GM19395 (cell line): ENCODE measurements around the gene TLK2.
"Not testable (repeated sequence)": the region's sequence is repeated elsewhere in the genome, so short reads cannot be mapped to it uniquely, and the experiment has no call there.

Experiments used
- ATAC-seq: cut with Tn5 transposase; IDR thresholded peaks from one replicate; pipeline ENCODE4 v1.9.1; 2021; ENCODE audit warnings: mild to moderate bottlenecking, moderate library complexity; ENCODE audit not compliant: unreplicated experiment

The TLK2 gene

DNA sequence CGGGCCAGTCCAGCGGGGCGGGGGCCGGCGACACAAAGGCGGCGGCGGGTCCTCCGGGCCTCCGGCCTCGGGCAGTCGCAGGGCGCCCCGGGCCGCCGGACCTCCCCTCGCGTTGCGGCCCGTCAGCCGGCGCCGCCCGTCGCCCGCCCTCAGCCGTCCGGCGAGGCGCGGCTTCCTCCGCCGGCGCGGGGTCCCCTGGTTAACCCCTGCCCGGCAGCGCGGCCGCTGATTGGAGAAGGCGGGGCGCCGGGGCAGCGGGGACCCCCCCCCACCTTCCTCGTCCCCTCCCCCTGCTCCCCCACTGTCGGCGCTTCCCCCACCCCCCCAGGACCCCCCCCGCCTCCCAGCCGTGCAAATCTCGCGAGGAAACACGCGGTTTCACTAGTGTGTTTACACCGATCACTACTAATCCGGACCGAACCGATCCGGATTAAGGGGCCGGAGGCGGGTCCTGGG, at the start of gene TLK2:
Gene TLK2, plus strand, starts transcription at position 402 of the 456 bp plus-strand sequence. CDS start 2,301 bp downstream, outside the sequence.
- ATAC-seq, result peak; percentile 57

DNA sequence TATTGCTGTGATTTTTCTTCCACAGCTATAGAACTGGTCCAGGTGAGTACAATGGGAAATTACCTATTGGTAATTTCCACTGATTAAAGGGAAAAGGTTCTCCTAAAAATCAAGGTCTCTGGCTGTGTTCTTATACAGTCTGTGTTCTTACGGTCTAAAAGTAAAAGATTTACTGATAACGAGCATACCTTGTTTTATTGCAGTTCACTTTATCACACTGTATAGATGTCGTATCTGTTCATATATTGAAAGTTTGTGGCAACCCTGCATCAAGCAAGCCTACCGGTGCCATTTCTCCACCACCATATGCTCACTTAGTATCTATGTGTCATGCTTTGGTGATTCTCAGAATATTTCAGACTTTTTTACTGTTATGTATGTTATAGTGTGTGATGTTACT, 43.4 kb upstream of the TLK2 start:
- ATAC-seq, result not testable (repeated sequence)

DNA sequence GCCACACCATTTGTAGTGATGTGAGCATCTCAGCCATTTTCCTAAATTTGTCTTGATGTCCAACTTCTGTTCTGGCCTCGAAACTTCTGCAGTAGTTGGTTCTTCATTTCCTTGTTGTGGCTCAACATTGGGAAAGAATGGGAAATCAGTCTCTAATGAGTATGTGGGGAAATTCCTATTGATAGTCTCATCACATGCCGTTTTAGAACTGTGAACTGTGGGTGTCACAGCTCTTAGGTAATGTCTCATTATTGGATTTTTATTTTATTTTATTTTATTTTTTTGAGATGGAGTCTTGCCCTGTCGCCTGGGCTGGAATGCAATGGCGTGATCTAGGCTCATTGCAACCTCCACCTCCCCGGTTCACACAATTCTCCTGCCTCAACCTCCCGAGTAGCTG, 37.4 kb upstream of the TLK2 start:
- not testable (repeated sequence) for ATAC-seq

DNA sequence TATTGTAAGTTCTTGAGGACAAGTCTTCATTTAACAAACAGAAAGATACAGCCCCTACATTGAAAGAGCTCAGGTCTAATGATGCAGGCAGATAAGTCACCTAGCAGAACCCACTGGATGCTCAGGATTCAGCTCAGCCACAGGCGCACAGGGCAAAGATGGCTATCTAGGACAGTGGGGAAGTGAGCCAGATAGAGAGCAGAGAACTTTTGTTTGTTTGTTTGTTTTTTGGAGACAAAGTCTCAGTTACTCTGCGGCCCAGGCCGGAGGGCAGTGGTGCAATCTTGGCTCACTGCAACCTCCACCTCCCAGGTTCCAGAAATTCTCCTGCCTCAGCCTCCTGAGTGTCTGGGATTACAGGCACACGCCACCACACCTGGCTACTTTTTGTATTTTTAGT, 34.6 kb upstream of the TLK2 start:
- no peak for ATAC-seq

DNA sequence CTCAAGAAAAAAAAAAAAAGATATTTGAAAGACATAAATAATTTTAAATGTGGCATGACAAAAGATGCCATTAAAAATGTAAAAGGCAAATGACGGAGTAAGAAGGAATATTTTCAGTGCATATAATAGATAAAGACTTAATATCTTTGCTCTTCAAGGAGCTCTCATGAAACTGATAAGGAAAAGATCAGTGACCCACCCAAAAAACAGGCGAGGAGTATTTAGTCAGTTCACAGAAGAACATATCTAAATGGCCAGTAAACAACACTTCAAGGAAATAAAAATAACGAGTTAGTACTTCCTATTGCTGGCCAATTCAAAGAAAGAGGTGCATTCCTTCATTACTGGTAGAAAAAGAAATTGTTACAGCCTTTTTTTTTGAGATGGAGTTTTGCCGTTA, 32.8 kb upstream of the TLK2 start:
- ATAC-seq, result not testable (repeated sequence)

DNA sequence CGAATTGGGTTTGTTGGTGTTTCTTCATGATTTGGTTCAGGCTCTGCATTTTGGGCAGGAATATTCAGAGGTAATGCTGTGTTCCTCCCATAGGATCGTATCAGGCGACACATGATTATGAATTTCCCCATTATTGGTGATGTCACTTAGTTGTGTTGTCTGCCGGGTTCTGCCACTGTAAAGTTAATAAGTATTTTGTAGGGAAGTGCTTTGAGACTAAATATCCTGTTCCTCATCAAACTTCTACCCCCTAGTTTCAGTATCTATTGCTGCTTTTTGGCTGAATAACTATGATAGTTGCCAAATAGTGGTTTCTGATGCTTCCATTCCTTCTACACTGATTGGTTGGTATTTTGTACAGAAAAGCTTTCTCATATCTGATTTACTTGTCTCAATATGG, 26.4 kb upstream of the TLK2 start:
- ATAC-seq, result not testable (repeated sequence)

DNA sequence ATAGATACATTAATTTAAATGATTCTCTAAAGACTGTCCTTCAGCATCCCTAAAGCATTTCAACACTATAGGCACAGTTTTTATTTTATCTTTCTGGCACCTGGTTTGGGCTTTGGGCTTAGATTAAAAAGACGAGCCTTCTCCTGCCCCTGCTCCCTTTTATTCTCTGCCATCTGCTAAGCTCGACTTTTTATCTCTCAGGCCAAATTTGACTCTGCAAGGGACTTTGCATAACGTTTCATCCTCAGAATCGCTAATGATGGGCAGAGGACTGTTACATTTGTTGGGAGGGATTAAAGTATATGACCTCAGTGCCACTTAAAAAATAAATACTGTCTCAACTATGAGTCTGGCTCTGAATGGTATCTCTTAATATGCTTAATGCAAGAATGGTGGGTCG, 25.6 kb upstream of the TLK2 start:
- ATAC-seq, result not testable (repeated sequence)

DNA sequence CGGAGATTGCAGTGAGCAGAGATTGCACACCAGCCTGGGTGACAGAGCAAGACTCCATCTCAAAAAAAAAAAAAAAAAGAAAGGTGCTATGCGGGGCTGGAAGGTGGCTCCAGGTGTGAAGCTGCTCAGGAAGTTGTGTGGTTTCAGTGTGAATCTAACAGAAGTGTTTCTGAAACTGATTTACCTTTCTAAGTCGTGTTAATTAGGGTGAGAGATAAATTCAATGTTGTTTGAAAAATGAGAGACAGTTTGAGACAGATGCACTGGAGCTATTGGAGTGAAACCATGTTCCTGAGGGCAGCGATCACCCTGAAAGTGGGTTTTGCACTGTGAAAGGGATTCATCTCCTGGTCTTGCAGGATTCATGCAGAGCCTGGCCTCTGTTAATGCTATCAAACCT, 25.0 kb upstream of the TLK2 start:
- peak; percentile 32 for ATAC-seq

DNA sequence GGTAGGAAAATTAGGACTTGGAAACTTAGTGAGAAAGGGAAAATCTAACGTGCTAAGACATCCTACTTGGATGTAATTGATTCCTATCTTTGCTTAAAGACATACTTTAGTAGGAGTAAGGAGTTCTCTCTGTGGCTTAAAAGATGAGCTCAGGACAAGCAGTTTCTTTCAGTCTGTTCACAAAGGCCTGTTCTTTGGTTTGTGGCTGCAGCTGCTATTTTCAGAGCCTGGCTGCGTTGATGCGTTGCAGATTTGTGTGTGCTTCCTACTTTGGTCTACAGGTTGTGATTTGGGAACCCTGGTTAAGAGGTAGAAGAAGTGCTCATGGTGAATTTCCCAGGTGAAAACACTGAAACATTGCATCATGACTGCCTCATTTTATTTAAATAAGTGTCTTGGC, 24.5 kb upstream of the TLK2 start:
- ATAC-seq, result peak; percentile 69

DNA sequence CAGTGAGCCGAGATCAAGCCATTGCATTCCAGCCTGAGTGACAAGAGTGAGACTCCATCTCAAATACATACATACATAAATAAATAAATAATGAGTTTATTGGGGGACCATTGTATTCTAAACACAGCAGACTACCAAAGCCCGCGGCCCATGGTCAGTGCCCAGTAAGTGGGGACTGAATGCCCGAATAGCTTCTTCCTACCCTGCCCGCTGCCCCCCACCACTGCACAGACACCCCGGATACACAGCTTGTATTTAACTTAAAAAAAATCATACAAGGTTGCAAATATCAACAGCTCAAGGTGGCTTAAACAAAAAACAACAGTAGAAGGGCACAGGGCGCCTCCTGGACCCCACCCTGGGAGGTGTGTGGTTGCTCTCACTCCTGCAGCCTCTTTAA, 22.6 kb upstream of the TLK2 start:
- no peak for ATAC-seq

DNA sequence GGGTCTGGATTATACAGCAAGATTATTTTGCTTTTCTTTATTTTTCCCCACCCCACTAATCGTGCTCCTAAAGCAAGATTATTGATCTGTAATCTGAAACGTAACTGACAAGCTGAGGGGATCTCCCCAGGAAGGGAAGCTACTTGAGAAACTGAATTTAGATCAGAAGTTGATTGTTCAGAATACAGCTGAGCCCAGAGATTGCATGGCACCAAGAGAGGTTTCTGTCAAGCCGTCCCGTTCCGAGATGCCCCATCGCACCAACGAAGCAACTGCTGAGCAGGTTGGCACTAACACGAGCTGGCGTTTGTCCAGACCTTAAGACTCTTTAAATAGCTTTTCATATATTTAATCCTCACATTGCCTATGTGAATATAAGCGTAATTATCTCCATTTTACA, 20.1 kb upstream of the TLK2 start:
- peak; percentile 36 for ATAC-seq

DNA sequence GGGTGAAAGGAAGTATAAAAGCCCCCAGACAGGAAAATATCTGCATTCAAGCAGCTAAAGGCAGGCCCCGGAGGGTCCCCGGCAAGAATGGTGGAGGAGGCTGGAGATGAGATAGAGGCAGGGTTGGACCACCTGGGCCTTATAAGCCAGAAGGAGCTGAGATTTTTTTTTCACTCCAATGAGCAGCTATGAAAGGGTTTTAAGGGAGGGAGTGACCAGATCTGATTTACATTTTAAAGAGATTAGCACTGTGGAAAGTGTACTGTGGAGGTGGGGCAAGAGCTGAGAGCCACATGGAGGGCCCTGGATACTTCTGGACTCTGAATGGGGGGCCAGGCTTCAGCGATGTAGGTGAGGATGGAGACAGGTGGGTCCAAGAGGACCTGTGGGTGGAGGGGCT, 14.2 kb upstream of the TLK2 start:
- not testable (repeated sequence) for ATAC-seq

DNA sequence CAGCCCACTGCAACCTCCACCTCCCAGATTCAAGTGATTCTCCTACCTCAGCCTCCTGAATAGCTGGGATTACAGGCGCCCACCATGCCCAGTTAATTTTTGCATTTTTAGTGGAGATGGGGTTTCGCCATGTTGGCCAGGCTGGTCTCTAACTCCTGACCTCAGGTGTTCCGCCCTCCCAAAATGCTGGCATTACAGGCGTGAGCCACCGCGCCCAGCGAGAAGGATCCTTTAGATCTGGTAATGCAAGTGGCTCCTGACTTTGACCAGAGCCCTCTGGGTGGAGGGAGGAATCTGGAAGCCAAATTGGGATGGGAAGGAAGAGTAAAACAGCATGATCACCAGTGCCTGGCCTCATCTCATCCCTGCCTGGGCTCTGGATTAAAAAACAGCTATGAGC, 13.4 kb upstream of the TLK2 start:
- not testable (repeated sequence) for ATAC-seq

DNA sequence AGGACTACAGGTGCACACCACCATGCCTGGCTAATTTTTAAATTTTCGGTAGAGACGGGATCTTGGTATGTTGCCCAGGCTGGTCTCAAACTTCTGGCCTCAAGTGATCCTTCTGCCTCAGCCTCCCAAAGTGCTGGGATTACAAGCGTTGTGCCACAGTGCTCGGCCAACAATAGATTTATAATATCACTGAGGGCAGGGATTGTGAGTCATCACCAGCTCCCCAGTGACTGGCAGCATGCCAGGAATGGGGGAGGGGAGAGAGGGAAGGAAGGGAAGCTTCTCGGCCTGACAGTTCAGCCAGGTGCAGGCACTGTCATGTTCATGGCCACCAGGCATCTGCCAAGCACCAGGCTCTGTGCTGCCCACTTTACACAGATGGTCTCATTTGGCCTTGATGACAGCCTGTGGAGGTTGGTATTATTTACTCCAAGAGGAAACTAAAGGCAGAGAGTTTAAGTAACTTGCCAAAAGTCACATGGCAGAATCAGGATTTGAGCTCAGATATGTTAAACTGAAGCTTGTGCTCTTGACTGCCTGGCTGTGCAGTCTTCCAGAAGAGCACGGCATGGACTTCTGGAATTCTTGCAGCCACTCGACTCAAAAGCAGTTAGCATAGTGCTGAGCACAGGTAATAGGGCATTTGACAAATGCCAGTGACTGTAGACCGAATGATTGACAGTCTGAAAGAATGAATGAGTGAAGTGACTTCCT, 7.8 kb upstream of the TLK2 start:
- not testable (repeated sequence) for ATAC-seq

DNA sequence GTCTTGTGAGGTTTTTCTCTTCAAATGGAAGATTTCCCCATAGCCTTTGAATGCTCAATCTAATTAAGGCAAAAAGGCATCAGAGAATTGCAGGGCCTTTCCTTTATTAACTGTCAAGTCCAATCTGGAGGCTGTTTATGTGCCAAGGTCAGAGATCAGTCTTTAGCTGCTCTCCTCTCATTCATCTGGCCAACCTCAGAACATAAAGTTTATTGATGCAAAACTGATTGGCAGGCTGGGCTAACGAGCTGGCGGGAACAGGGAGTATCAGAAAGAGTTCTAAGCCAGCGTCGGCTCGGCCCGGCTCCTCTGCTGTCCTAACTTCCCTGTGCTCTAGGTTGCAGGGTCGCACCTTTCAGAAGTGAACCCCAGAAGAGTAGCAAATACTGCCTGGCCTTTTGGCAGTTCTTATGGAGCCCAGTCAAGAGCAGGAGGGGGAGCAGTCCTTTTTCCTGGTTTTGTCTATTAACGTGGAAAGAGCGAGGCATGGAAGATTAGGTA, 7.2 kb upstream of the TLK2 start:
- ATAC-seq, result not testable (repeated sequence)

DNA sequence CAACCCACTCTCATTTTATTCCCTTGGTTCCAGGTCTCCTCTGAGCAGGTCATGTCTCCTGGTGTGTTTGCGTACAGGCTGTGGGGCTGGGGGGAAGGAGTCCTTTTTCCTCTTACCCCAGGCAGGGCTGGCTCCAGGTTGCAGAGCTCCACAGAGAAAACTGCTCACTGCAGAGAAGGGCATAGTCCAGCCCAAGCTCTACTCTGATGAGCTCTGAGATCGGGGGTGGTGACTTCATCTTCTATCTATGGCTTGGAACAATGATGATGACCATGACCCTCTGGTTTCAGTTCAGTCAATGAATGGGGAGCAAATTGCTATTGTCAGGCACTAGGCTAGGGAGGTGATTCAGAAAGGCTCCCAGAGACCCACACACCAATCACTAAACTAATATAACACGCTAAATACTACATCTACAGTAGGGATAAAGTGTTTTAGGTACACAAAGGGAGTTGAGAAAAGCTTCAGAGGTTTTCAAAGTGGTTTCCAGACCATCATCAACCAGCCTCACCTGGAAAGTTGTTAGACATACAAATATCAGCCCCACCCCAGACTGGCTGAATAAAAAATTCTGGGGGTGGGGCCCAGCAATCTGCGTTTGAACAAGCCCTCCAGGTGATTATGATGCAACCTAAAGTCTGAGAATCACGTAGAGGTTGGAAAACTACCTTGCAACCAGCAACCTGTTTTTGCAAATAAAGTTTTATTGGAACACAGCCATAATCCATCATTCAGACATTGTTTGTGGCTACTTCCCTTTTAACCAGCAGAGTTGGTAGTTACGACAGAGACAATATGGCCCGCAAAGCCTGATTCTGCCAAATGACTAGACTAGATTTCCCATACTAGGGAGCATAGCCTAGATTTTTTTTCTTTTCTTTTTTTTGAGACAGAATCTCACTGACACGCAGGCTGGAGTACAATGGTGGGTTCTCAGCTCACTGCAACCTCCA, 5.3 kb upstream of the TLK2 start:
- ATAC-seq, result not testable (repeated sequence)

DNA sequence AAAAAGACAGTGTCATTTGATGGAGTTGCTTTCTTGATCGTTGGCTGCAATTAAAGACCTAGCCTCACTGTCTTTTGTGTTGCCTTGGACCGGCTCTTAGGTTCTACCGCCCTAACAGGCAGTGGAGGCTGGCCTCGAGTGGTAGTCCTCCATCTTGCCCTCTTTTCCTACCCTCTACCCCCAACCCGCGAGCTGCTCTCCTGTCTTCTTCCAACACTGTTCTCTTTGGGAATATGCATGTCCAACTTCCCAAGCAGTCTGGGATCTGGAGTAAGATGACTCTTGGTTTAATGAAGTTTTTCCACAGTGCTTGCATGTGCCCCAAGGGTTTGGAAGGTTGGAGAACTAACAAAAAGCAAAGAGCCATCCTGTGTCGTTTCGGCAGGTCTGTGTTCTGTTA, 1.5 kb upstream of the TLK2 start:
- ATAC-seq, result not testable (repeated sequence)

DNA sequence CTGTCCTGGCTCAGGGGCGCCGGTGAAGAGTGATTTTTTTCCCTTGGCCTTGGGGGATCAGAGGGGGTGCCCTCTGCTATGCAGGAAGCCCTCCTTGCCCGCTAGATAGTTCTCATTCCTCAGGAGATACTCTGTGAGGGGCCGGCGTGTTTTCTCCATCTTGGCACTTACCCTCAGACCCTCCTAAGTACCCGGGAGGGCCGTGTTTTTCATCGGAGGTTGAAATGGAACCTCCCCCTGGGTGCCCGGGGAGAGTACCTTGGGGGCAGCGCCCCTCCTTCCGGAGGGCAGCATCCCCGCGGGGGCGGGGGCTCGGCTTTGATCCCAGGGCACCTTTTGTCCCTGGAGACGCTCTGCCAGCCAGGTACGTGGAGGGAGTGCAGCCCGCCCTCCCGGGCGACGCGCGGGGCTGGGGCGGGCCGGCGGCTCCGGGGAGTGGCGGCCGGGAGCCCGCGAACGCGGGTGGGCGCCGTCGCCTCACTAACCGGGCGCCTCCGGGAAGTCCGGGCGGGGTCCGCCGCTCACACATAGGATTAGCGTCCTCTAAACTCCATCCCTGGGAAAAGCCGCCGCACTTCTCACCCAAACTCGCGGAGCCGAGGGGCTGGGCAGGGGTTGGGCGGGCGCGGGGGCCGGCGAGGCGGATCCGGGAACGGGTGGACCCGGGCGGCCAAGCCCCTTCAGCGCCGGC, 762 bp upstream of the TLK2 start:
- peak; percentile 38 for ATAC-seq

DNA sequence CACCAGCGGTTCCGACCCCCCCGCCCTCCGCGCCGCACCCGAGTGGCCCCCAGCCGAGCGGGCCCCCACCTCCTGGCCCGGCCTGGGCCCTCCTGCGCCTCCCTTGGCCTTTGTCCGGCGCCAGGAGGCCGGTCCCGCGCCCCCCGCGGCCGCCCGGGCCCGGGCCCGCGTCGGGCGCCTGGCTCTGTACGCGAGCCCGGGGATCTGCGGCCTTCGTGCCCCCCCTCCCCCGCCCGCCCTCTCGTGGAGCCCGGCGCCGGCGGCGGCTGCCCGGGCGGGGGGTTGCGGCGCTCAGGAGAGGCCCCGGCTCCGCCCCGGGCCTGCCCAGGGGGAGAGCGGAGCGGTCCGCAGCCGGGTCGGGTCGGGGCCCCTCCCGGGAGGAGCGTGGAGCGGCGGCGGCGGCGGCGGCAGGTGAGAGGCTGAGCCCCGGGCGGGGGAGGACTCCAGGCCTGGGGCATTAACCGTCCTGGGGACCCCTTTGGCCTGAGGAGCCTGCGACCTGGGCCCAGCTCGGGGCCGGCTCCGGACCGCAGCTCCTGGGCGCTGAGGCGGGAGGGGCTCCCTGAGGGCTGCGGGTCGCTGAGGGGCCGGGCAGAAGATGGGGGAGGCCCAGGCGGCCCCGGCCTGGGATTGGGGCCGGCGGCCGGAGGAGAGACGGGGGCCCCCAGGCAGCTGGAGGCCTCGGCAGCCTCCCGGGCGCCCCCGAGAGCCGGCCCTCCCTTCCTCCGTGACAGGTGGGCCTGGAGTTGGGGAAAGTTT, 434 bp downstream of the TLK2 start:
- peak; percentile 37 for ATAC-seq

DNA sequence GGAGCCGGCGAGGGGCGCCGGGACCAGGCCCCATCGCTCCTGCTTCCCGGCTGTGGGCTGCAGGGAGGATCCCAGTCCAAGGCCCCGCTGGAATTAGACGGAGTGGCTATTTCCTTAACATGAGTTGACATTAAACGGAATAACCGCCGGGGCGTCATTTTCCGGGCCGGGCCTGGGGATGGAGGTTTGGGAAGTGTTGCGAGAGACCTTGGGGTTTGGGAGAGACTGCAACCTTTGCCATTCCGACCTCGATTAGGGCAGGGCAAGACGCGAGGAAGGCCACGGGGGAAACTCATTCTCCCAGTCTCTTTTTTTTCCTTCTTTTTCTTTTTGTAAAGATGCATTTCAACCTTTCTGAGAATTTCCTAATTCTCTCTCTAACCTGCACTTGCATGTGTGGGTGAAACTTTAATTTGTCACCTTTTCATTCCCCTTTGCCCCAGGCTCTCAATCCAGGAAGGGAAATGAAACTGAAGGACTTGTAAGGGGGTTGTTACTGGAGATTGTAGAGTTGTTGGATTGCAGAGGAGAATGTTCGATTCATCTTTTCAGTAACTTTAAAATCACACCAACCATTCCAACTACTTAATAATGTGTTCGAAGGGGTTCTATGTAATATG, 1.1 kb downstream of the TLK2 start:
- ATAC-seq, result not testable (repeated sequence)
